ENCODE results near the gene KNDC1.

DNA sequence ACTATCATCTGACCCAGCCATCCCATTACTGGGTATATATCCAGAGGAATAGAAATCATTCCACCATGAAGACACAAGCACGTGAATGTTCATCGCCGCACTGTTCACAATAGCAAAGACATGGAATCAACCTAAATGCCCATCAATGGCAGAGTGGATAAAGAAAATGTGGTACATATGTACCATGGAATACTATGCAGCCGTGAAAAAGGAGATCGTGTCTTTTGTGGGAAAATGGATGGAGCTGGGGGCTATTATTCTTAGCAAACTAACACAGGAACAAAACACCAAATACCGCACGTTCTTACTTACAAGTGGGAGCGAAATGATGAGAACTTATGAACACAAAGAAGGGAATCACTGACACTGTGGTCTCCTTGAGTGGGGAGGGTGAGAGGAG is 9.8 kb upstream of the KNDC1 start:
- no peak for TF ChIP-seq ZNF302 (tag by site-specific recombination; IDR thresholded peaks at IDR 0.05; ENCODE audit: low read depth)
- no peak for TF ChIP-seq ZBTB8A (tag by site-specific recombination; IDR thresholded peaks at IDR 0.05)
- no peak for TF ChIP-seq ZSCAN23 (tag by site-specific recombination; IDR thresholded peaks at IDR 0.05)
- TF ChIP-seq, protein P1, sequence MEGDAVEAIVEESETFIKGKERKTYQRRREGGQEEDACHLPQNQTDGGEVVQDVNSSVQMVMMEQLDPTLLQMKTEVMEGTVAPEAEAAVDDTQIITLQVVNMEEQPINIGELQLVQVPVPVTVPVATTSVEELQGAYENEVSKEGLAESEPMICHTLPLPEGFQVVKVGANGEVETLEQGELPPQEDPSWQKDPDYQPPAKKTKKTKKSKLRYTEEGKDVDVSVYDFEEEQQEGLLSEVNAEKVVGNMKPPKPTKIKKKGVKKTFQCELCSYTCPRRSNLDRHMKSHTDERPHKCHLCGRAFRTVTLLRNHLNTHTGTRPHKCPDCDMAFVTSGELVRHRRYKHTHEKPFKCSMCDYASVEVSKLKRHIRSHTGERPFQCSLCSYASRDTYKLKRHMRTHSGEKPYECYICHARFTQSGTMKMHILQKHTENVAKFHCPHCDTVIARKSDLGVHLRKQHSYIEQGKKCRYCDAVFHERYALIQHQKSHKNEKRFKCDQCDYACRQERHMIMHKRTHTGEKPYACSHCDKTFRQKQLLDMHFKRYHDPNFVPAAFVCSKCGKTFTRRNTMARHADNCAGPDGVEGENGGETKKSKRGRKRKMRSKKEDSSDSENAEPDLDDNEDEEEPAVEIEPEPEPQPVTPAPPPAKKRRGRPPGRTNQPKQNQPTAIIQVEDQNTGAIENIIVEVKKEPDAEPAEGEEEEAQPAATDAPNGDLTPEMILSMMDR (tag by site-specific recombination; IDR thresholded peaks at IDR 0.05): no peak
- TF ChIP-seq, protein P2, sequence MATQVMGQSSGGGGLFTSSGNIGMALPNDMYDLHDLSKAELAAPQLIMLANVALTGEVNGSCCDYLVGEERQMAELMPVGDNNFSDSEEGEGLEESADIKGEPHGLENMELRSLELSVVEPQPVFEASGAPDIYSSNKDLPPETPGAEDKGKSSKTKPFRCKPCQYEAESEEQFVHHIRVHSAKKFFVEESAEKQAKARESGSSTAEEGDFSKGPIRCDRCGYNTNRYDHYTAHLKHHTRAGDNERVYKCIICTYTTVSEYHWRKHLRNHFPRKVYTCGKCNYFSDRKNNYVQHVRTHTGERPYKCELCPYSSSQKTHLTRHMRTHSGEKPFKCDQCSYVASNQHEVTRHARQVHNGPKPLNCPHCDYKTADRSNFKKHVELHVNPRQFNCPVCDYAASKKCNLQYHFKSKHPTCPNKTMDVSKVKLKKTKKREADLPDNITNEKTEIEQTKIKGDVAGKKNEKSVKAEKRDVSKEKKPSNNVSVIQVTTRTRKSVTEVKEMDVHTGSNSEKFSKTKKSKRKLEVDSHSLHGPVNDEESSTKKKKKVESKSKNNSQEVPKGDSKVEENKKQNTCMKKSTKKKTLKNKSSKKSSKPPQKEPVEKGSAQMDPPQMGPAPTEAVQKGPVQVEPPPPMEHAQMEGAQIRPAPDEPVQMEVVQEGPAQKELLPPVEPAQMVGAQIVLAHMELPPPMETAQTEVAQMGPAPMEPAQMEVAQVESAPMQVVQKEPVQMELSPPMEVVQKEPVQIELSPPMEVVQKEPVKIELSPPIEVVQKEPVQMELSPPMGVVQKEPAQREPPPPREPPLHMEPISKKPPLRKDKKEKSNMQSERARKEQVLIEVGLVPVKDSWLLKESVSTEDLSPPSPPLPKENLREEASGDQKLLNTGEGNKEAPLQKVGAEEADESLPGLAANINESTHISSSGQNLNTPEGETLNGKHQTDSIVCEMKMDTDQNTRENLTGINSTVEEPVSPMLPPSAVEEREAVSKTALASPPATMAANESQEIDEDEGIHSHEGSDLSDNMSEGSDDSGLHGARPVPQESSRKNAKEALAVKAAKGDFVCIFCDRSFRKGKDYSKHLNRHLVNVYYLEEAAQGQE (tag by site-specific recombination; IDR thresholded peaks at IDR 0.05): no peak
- TF ChIP-seq, protein P3, sequence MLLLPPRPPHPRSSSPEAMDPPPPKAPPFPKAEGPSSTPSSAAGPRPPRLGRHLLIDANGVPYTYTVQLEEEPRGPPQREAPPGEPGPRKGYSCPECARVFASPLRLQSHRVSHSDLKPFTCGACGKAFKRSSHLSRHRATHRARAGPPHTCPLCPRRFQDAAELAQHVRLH (tag by site-specific recombination; IDR thresholded peaks at IDR 0.05): peak; percentile 88
- no peak for TF ChIP-seq TCF7L2 (IDR thresholded peaks at IDR 0.05; ENCODE audit: borderline replicate concordance, low read depth, low read length)
